ENCODE data around the gene NKAIN1. TPM values are rescaled to one million over a fixed set of nuclear protein-coding genes. Genes with fewer than 3 reads are reported as not detected.

Gene NKAIN1
- polyA plus RNA-seq, 1 donor from 2014 or later = 33.4 TPM

DNA sequence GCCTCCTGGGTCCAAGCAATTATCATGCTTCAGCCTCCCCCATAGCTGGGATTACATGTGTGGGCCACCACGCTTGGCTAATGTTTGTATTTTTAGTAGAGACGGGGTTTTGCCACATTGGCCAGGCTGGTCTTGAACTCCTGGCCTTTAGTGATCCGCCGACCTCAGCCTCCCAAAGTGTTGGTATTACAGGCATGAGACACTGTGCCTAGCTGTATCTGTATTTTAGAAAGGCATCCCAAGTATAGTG, 69.3 kb downstream of the NKAIN1 start:
- no peak overlapping the region for H2AFZ ChIP-seq (ENCODE audit: low read depth, low read length)
- no peak overlapping the region for H3K9ac ChIP-seq (ENCODE audit: low read length)
- H3K4me3 ChIP-seq (ENCODE audit: low read length) = no peak overlapping the region
- H3K27me3 ChIP-seq (ENCODE audit: insufficient read depth, low read depth, low read length) = no peaks in the 10 kb centered on the region
- H3F3A ChIP-seq (ENCODE audit: insufficient read depth, low read length, poor library complexity, severe bottlenecking) = no peaks in the 10 kb centered on the region
- no peaks in the 10 kb centered on the region for H3K9me2 ChIP-seq (ENCODE audit: insufficient read depth, low read length)
- no peak overlapping the region for H3K27ac ChIP-seq (ENCODE audit: low read length)
- no peaks in the 10 kb centered on the region for H3K79me2 ChIP-seq (replicated peaks; ENCODE audit: insufficient read depth, low read length)
- TF ChIP-seq SMC3 (conservative IDR thresholded peaks at IDR 0.05; ENCODE audit: poor library complexity) = no peak
- no peak for TF ChIP-seq EP300 (conservative IDR thresholded peaks at IDR 0.05; ENCODE audit: poor library complexity, severe bottlenecking)
- TF ChIP-seq MXI1 (conservative IDR thresholded peaks at IDR 0.05; ENCODE audit: poor library complexity, severe bottlenecking) = no peak
- TF ChIP-seq EZH2 (IDR thresholded peaks at IDR 0.05; ENCODE audit: borderline replicate concordance, insufficient read depth, low read length, poor library complexity, severe bottlenecking) = no peak
- TF ChIP-seq, protein P1, sequence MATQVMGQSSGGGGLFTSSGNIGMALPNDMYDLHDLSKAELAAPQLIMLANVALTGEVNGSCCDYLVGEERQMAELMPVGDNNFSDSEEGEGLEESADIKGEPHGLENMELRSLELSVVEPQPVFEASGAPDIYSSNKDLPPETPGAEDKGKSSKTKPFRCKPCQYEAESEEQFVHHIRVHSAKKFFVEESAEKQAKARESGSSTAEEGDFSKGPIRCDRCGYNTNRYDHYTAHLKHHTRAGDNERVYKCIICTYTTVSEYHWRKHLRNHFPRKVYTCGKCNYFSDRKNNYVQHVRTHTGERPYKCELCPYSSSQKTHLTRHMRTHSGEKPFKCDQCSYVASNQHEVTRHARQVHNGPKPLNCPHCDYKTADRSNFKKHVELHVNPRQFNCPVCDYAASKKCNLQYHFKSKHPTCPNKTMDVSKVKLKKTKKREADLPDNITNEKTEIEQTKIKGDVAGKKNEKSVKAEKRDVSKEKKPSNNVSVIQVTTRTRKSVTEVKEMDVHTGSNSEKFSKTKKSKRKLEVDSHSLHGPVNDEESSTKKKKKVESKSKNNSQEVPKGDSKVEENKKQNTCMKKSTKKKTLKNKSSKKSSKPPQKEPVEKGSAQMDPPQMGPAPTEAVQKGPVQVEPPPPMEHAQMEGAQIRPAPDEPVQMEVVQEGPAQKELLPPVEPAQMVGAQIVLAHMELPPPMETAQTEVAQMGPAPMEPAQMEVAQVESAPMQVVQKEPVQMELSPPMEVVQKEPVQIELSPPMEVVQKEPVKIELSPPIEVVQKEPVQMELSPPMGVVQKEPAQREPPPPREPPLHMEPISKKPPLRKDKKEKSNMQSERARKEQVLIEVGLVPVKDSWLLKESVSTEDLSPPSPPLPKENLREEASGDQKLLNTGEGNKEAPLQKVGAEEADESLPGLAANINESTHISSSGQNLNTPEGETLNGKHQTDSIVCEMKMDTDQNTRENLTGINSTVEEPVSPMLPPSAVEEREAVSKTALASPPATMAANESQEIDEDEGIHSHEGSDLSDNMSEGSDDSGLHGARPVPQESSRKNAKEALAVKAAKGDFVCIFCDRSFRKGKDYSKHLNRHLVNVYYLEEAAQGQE (IDR thresholded peaks at IDR 0.05; ENCODE audit: borderline replicate concordance) = no peak
- no peak for TF ChIP-seq TAF1 (IDR thresholded peaks at IDR 0.05; ENCODE audit: low read depth)
- no peak for TF ChIP-seq RAD21 (conservative IDR thresholded peaks at IDR 0.05)
- TF ChIP-seq, protein P2, sequence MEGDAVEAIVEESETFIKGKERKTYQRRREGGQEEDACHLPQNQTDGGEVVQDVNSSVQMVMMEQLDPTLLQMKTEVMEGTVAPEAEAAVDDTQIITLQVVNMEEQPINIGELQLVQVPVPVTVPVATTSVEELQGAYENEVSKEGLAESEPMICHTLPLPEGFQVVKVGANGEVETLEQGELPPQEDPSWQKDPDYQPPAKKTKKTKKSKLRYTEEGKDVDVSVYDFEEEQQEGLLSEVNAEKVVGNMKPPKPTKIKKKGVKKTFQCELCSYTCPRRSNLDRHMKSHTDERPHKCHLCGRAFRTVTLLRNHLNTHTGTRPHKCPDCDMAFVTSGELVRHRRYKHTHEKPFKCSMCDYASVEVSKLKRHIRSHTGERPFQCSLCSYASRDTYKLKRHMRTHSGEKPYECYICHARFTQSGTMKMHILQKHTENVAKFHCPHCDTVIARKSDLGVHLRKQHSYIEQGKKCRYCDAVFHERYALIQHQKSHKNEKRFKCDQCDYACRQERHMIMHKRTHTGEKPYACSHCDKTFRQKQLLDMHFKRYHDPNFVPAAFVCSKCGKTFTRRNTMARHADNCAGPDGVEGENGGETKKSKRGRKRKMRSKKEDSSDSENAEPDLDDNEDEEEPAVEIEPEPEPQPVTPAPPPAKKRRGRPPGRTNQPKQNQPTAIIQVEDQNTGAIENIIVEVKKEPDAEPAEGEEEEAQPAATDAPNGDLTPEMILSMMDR (IDR thresholded peaks at IDR 0.05; ENCODE audit: poor library complexity, severe bottlenecking) = no peak
- TF ChIP-seq POLR2AphosphoS5 (IDR thresholded peaks at IDR 0.05) = no peak
- no peaks in the 10 kb centered on the region for H3K36me3 ChIP-seq (ENCODE audit: insufficient read depth, low read length)
- H3K9me3 ChIP-seq (ENCODE audit: low read length) = no peaks in the 10 kb centered on the region
- no peaks in the 10 kb centered on the region for H4K20me1 ChIP-seq (ENCODE audit: insufficient read depth)
- H3K4me2 ChIP-seq (ENCODE audit: low read length) = no peak overlapping the region

DNA sequence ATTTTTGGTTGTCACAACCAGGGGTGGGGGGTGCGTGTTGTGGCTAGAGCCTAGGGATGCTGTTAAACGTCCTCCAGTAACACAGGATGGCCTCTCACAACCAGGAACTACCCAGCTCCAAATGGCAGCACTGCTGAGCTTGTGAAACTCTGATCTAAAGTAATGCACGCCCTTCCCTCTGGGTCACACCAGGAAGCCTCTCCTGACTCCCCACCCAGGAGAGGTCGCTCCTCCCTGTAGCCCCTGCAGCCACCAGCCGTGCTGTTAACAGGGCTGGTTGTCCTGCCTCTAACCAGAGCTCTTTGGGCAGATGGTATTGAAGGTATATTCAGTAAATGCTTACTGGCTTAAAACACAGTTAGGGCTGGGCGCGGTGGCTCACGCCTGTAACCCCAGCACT, 73.2 kb downstream of the NKAIN1 start:
- no peak overlapping the region for H3K4me2 ChIP-seq (ENCODE audit: low read length)
- no peak overlapping the region for H2AFZ ChIP-seq (ENCODE audit: low read depth, low read length)
- no peak overlapping the region for H3K9ac ChIP-seq (ENCODE audit: low read length)
- no peaks in the 10 kb centered on the region for H3K27me3 ChIP-seq (ENCODE audit: insufficient read depth, low read depth, low read length)
- no peak overlapping the region for H3K4me3 ChIP-seq (ENCODE audit: low read length)
- TF ChIP-seq RAD21 (conservative IDR thresholded peaks at IDR 0.05) = no peak
- TF ChIP-seq EZH2 (IDR thresholded peaks at IDR 0.05; ENCODE audit: borderline replicate concordance, insufficient read depth, low read length, poor library complexity, severe bottlenecking) = no peak
- TF ChIP-seq, protein P1 (IDR thresholded peaks at IDR 0.05; ENCODE audit: borderline replicate concordance) = no peak
- no peak for TF ChIP-seq TAF1 (IDR thresholded peaks at IDR 0.05; ENCODE audit: low read depth)
- no peak for TF ChIP-seq MXI1 (conservative IDR thresholded peaks at IDR 0.05; ENCODE audit: poor library complexity, severe bottlenecking)
- TF ChIP-seq SMC3 (conservative IDR thresholded peaks at IDR 0.05; ENCODE audit: poor library complexity) = no peak
- no peak for TF ChIP-seq POLR2AphosphoS5 (IDR thresholded peaks at IDR 0.05)
- TF ChIP-seq, protein P2 (IDR thresholded peaks at IDR 0.05; ENCODE audit: poor library complexity, severe bottlenecking) = no peak
- TF ChIP-seq EP300 (conservative IDR thresholded peaks at IDR 0.05; ENCODE audit: poor library complexity, severe bottlenecking) = no peak
- no peaks in the 10 kb centered on the region for H3K9me3 ChIP-seq (ENCODE audit: low read length)
- H3K9me2 ChIP-seq (ENCODE audit: insufficient read depth, low read length) = no peaks in the 10 kb centered on the region
- H3K79me2 ChIP-seq (replicated peaks; ENCODE audit: insufficient read depth, low read length) = no peaks in the 10 kb centered on the region
- H4K20me1 ChIP-seq (ENCODE audit: insufficient read depth) = no peaks in the 10 kb centered on the region
- no peaks in the 10 kb centered on the region for H3F3A ChIP-seq (ENCODE audit: insufficient read depth, low read length, poor library complexity, severe bottlenecking)
- no peaks in the 10 kb centered on the region for H3K36me3 ChIP-seq (ENCODE audit: insufficient read depth, low read length)
- no peak overlapping the region for H3K27ac ChIP-seq (ENCODE audit: low read length)

Measured in neural cell (in vitro differentiated cells).